Measurements from ENCODE around the gene POMC.
A peak's percentile ranks its signal among the peaks of the same experiment; 100 is the strongest.
"Not testable (repeated sequence)": the region's sequence is repeated elsewhere in the genome, so short reads cannot be mapped to it uniquely, and the experiment has no call there.

The POMC gene

GRCh38 chr2:25168256-25169072, at the start of gene POMC:
POMC (minus strand) TSS chr2:25168580; CDS start chr2:25164772, 3,808 bp downstream.
- DNase-seq (ENCODE audit: low read depth in 3 of 3, low spot score in 1 of 3), result no peak

- no peak for DNase-seq (ENCODE audit: low read depth in 3 of 3, low spot score in 1 of 3)
These were observed 49.7 kb upstream of the POMC start for GRCh38 chr2:25218100-25218499.

- DNase-seq (ENCODE audit: low read depth in 3 of 3, low spot score in 1 of 3), result peak; percentile 58 to 79 (median 62)
These were observed 47.7 kb upstream of the POMC start for GRCh38 chr2:25215948-25216679.

GRCh38 chr2:25215232-25215631, 46.9 kb upstream of the POMC start:
- DNase-seq (ENCODE audit: low read depth in 3 of 3, low spot score in 1 of 3), result no peak

GRCh38 chr2:25213229-25213628, 44.8 kb upstream of the POMC start:
- DNase-seq (ENCODE audit: low read depth in 3 of 3, low spot score in 1 of 3), result no peak

- not testable (repeated sequence) for DNase-seq (ENCODE audit: low read depth in 3 of 3, low spot score in 1 of 3)
These were observed 42.5 kb upstream of the POMC start for GRCh38 chr2:25210923-25211322.

GRCh38 chr2:25207078-25207545, 38.7 kb upstream of the POMC start:
- no peak for DNase-seq (ENCODE audit: low read depth in 3 of 3, low spot score in 1 of 3)

- no peak for DNase-seq (ENCODE audit: low read depth in 3 of 3, low spot score in 1 of 3)
These were observed 35.9 kb upstream of the POMC start for GRCh38 chr2:25204190-25204838.

- DNase-seq (ENCODE audit: low read depth in 3 of 3, low spot score in 1 of 3), result no peak
These were observed 33.9 kb upstream of the POMC start for GRCh38 chr2:25202275-25202674.

GRCh38 chr2:25201794-25202193, 33.4 kb upstream of the POMC start:
- no peak for DNase-seq (ENCODE audit: low read depth in 3 of 3, low spot score in 1 of 3)

GRCh38 chr2:25201265-25201664, 32.9 kb upstream of the POMC start:
- no peak for DNase-seq (ENCODE audit: low read depth in 3 of 3, low spot score in 1 of 3)

GRCh38 chr2:25198576-25198975, 30.2 kb upstream of the POMC start:
- no peak for DNase-seq (ENCODE audit: low read depth in 3 of 3, low spot score in 1 of 3)

GRCh38 chr2:25198209-25198525, 29.8 kb upstream of the POMC start:
- no peak for DNase-seq (ENCODE audit: low read depth in 3 of 3, low spot score in 1 of 3)

- DNase-seq (ENCODE audit: low read depth in 3 of 3, low spot score in 1 of 3), result no peak
These were observed 29.2 kb upstream of the POMC start for GRCh38 chr2:25197336-25198208.

- DNase-seq (ENCODE audit: low read depth in 3 of 3, low spot score in 1 of 3), result no peak
These were observed 26.3 kb upstream of the POMC start for GRCh38 chr2:25194576-25195122.

- DNase-seq (ENCODE audit: low read depth in 3 of 3, low spot score in 1 of 3), result no peak
These were observed 22.2 kb upstream of the POMC start for GRCh38 chr2:25190536-25190935.

GRCh38 chr2:25188405-25188804, 20.0 kb upstream of the POMC start:
- DNase-seq (ENCODE audit: low read depth in 3 of 3, low spot score in 1 of 3), result no peak

GRCh38 chr2:25187729-25188350, 19.5 kb upstream of the POMC start:
- no peak for DNase-seq (ENCODE audit: low read depth in 3 of 3, low spot score in 1 of 3)

GRCh38 chr2:25184254-25184653, 15.9 kb upstream of the POMC start:
- DNase-seq (ENCODE audit: low read depth in 3 of 3, low spot score in 1 of 3), result no peak

GRCh38 chr2:25178976-25179375, 10.6 kb upstream of the POMC start:
- DNase-seq (ENCODE audit: low read depth in 3 of 3, low spot score in 1 of 3), result no peak
